Measurements from ENCODE around the gene PPP2R2C. TPM values are rescaled to one million over a fixed set of nuclear protein-coding genes. Genes with fewer than 3 reads are reported as not detected.

Gene PPP2R2C
- total and polyA plus RNA-seq, 2 of the 4 experiments (the other 2 are of a cell fraction) = 0.03 TPM; not detected in 1

DNA sequence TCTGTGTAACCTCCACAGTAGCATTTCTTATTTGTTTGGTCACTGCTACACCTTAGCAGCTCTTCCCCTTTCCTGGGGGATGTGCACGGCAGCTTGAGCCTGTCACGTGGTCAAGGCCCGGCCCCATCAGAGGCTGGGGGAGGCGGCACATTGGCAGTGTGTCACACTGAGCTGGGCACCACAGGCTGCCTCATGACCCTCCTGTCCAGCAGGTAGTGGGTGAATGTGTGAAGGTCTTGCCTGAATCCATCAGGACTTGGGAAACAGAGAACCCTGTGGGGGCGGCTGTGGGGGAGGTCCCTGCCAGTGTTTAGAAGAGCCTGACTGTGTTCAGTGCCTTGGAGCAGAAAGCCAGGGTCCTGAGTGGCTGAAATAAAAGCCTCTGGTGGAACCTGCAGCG, 169.5 kb downstream of the PPP2R2C start:
- no CpG with 5 or more reads among the region's 6 CpGs for WGBS, 2 experiments (ENCODE audit: extremely low coverage in 2 of 2, insufficient read length in 1 of 2)
- H3K4me3 ChIP-seq (ENCODE audit: insufficient read depth, low read depth, low read length) = no peak overlapping the region
- ChIA-PET CTCF (interaction anchor here (1.8 kb wide), 1 partner anchor 28 kb away, joined by 4 read pairs; no protein-coding TSS in a partner anchor), POLR2A (ENCODE audit: unreplicated experiment) (no interaction called here)
- H3K9me1 ChIP-seq (ENCODE audit: insufficient read depth, low read length) = peaks cover 19% of the 10 kb centered on the region
- H4K8ac ChIP-seq (ENCODE audit: low read depth in 2 of 2, low read length in 2 of 2) = no peak overlapping the region
- H2BK20ac ChIP-seq (ENCODE audit: low read depth, low read length) = no peak overlapping the region
- intact Hi-C loops (cut with micrococcal nuclease) (no loop called here), in situ Hi-C loops (cut with MboI; ENCODE audit: low sequenced_read_pairs) (no loop called here), dilution Hi-C loops (cut with HindIII; ENCODE audit: low sequenced_read_pairs, unreplicated experiment) (no loop called here)
- no peaks in the 10 kb centered on the region; the same call in 1 of the 2 replicates for H3K27me3 ChIP-seq (ENCODE audit: control insufficient read depth, insufficient read depth, low read length)
- no peak overlapping the region for H2BK120ac ChIP-seq (ENCODE audit: low read depth, low read length)
- no peak overlapping the region for H4K5ac ChIP-seq (ENCODE audit: low read depth, low read length)
- H4K20me1 ChIP-seq (ENCODE audit: insufficient read depth, low read length) = peaks cover 9% of the 10 kb centered on the region
- no peak overlapping the region for H2AFZ ChIP-seq (replicated peaks; ENCODE audit: low read length, poor library complexity)
- H3K18ac ChIP-seq (ENCODE audit: low read depth, low read length) = no peak overlapping the region
- H3K4ac ChIP-seq (ENCODE audit: low read depth, low read length) = no peak overlapping the region
- no peak overlapping the region for H3K56ac ChIP-seq (ENCODE audit: extremely low read depth, insufficient read depth, low read length)
- ATAC-seq (ENCODE audit: low read depth) = no peak
- no peak overlapping the region for H2BK15ac ChIP-seq (ENCODE audit: low read depth, low read length)
- H2AK5ac ChIP-seq (ENCODE audit: low read depth, low read length) = no peak overlapping the region
- TF ChIP-seq BHLHE40 (IDR thresholded peaks at IDR 0.05; ENCODE audit: low read depth, low read length) = no peak
- no peak for TF ChIP-seq POLR2A (IDR thresholded peaks at IDR 0.05; ENCODE audit: low read depth, low read length)
- no peak for TF ChIP-seq RAD21 (IDR thresholded peaks at IDR 0.05; ENCODE audit: low read length)
- no peak for TF ChIP-seq FOS (IDR thresholded peaks at IDR 0.05; ENCODE audit: low read depth, low read length)
- TF ChIP-seq MXI1 (IDR thresholded peaks at IDR 0.05; ENCODE audit: borderline replicate concordance, low read depth, low read length) = no peak
- TF ChIP-seq, protein P1, sequence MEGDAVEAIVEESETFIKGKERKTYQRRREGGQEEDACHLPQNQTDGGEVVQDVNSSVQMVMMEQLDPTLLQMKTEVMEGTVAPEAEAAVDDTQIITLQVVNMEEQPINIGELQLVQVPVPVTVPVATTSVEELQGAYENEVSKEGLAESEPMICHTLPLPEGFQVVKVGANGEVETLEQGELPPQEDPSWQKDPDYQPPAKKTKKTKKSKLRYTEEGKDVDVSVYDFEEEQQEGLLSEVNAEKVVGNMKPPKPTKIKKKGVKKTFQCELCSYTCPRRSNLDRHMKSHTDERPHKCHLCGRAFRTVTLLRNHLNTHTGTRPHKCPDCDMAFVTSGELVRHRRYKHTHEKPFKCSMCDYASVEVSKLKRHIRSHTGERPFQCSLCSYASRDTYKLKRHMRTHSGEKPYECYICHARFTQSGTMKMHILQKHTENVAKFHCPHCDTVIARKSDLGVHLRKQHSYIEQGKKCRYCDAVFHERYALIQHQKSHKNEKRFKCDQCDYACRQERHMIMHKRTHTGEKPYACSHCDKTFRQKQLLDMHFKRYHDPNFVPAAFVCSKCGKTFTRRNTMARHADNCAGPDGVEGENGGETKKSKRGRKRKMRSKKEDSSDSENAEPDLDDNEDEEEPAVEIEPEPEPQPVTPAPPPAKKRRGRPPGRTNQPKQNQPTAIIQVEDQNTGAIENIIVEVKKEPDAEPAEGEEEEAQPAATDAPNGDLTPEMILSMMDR (conservative IDR thresholded peaks at IDR 0.05; ENCODE audit: low read depth, low read length) = no peak
- no peak for TF ChIP-seq SMC3 (IDR thresholded peaks at IDR 0.05; ENCODE audit: low read depth, low read length)
- no peak for TF ChIP-seq NFE2L2 (IDR thresholded peaks at IDR 0.05; ENCODE audit: low read depth, low read length)
- no peak for TF ChIP-seq MAZ (IDR thresholded peaks at IDR 0.05; ENCODE audit: borderline replicate concordance, low read depth, low read length)
- no peak for TF ChIP-seq CEBPB (IDR thresholded peaks at IDR 0.05; ENCODE audit: low read depth, low read length)
- no peak for TF ChIP-seq MAFK (IDR thresholded peaks at IDR 0.05; ENCODE audit: low read depth, low read length)
- TF ChIP-seq, protein P2, sequence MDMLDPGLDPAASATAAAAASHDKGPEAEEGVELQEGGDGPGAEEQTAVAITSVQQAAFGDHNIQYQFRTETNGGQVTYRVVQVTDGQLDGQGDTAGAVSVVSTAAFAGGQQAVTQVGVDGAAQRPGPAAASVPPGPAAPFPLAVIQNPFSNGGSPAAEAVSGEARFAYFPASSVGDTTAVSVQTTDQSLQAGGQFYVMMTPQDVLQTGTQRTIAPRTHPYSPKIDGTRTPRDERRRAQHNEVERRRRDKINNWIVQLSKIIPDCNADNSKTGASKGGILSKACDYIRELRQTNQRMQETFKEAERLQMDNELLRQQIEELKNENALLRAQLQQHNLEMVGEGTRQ (IDR thresholded peaks at IDR 0.05; ENCODE audit: low read depth, low read length) = no peak
- TF ChIP-seq CHD1 (IDR thresholded peaks at IDR 0.05; ENCODE audit: low read depth, low read length) = no peak
- TF ChIP-seq RFX5 (IDR thresholded peaks at IDR 0.05; ENCODE audit: low read depth, low read length) = no peak
- no peak for TF ChIP-seq RCOR1 (IDR thresholded peaks at IDR 0.05; ENCODE audit: insufficient replicate concordance, low read length)
- TF ChIP-seq, protein P3, sequence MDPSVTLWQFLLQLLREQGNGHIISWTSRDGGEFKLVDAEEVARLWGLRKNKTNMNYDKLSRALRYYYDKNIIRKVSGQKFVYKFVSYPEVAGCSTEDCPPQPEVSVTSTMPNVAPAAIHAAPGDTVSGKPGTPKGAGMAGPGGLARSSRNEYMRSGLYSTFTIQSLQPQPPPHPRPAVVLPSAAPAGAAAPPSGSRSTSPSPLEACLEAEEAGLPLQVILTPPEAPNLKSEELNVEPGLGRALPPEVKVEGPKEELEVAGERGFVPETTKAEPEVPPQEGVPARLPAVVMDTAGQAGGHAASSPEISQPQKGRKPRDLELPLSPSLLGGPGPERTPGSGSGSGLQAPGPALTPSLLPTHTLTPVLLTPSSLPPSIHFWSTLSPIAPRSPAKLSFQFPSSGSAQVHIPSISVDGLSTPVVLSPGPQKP (IDR thresholded peaks at IDR 0.05; ENCODE audit: borderline replicate concordance, low read depth, low read length) = no peak
- no peak overlapping the region for H2BK5ac ChIP-seq (ENCODE audit: low read depth, low read length, poor library complexity, severe bottlenecking)
- no peak overlapping the region for H2AK9ac ChIP-seq (replicated peaks; ENCODE audit: low read depth, low read length, poor library complexity)
- H3K9me3 ChIP-seq (ENCODE audit: control insufficient read depth, insufficient read depth, low read length) = no peaks in the 10 kb centered on the region; the same call in 1 of the 2 replicates
- H3K79me1 ChIP-seq (ENCODE audit: low read depth in 1 of 2, low read length in 2 of 2) = no peaks in the 10 kb centered on the region
- no peak overlapping the region for H3K23ac ChIP-seq (ENCODE audit: low read depth, low read length)
- no peak overlapping the region for H3K4me2 ChIP-seq (ENCODE audit: low read depth, low read length)
- no peak overlapping the region for H3K9ac ChIP-seq (ENCODE audit: low read depth, low read length)
- H3K14ac ChIP-seq (replicated peaks; ENCODE audit: low read depth, low read length) = no peak overlapping the region
- H4K91ac ChIP-seq (ENCODE audit: insufficient read depth, low read depth, low read length) = no peak overlapping the region
- DNase-seq = no peak
- peaks cover 2% of the 10 kb centered on the region; the same call in 1 of the 2 replicates for H3K4me1 ChIP-seq (ENCODE audit: control insufficient read depth, insufficient read depth, low read length)
- peaks cover 46% of the 10 kb centered on the region for H3K36me3 ChIP-seq (ENCODE audit: control insufficient read depth, insufficient read depth, low read length)
- BruUV-seq (replicated peaks) = no TSS peak
- no peak overlapping the region for H3K27ac ChIP-seq (ENCODE audit: insufficient read depth, low read length)

Measured in IMR-90 (cell line).